Measurements from ENCODE around the gene BTNL2. TPM values are rescaled to one million over a fixed set of nuclear protein-coding genes. Genes with fewer than 3 reads are reported as not detected.
A peak's percentile ranks its signal among the peaks of the same experiment; 100 is the strongest.

Gene BTNL2
- total and polyA plus RNA-seq, 4 experiments from 2014 or later, result not detected

GRCh38 chr6:32413427-32414047 lies 6.6 kb upstream of the BTNL2 start:
- no peak overlapping the region for H3K27ac ChIP-seq (ENCODE audit: low read depth, low read length)
- peaks cover 3% of the 10 kb centered on the region for H3K4me1 ChIP-seq (ENCODE audit: insufficient read depth, low read length)
- intact Hi-C loops (cut with micrococcal nuclease), result loop anchor here (1.0 to 10.0 kb wide), 8 partner anchors 19 to 455 kb away; no protein-coding TSS in a partner anchor
- H3K36me3 ChIP-seq (ENCODE audit: insufficient read depth, low read length), result no peaks in the 10 kb centered on the region
- peak; percentile 79 to 82 (median 80) for DNase-seq
- Mint-ChIP-seq H3K9me3 (no peaks in the 10 kb centered on the region), H3K27me3 (peaks cover 26 to 39% of the 10 kb centered on the region in 2 donors), H3K4me3 (no peak overlapping the region), H3K36me3 (no peaks in the 10 kb centered on the region), H3K27ac (peak overlapping the region in 1 of 7 donors; percentile 43), H3K4me1 (peaks cover 5 to 12% (median 8%) of the 10 kb centered on the region in 4 donors)
- no peak overlapping the region for H3K4me3 ChIP-seq (ENCODE audit: low read length in 2 of 2)
- peaks cover 16% of the 10 kb centered on the region for H3K27me3 ChIP-seq (ENCODE audit: insufficient read depth, low read length)
- CTCF ChIA-PET (ENCODE audit: partially characterized antibody), result interaction anchor here (0.7 to 7.8 kb wide), 43 partner anchors 10 to 541 kb away, joined by 3 to 109 read pairs (median 5); partner anchors contain the start of genes HLA-DQA2, HLA-DRA and TAP2
- POLR2A ChIA-PET (ENCODE audit: partially characterized antibody), result no interaction called here
- H3K9me3 ChIP-seq (ENCODE audit: control insufficient read depth in 1 of 2, low read length in 2 of 2), result no peaks in the 10 kb centered on the region

DNA sequence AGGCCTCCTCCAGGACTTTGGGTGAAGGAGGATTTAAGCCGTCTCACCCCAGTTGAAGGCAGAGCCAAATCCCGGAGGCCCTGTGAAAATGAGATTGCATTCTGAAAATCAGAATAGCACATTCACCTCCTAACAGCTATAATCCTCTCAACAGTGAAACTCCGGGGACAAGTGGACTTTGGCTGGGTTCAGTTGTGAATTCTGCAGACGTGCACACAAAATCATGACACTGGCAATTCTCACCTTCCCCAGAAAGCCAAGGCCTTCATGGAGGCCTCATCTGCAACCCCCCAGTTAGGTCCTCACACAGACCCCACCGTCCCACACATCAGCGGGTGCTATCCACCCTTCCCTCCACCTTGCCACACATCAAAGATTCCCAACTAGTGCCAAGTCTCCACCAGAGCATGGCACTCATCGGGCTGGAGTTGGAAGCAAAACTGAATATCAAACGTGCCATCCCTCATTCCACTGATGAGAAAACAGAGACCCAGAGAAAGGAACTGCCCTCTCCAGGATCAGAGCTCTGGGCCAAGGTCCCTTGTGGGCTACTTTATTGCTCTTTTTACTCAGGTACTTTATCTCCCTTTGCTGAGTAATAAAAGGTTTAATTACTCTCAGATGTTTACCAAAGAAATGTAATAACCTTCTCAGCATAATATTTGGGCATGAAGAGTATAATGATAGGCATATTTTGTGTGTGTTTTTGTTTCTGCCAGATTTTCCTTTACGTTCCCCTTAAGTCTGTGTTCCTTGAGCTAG lies 4.8 kb upstream of the BTNL2 start:
- peak overlapping the region in 1 of 7 donors; percentile 58 for H3K27ac Mint-ChIP-seq
- no peak for DNase-seq
- no peaks in the 10 kb centered on the region for H3K36me3 Mint-ChIP-seq
- H3K36me3 ChIP-seq (ENCODE audit: insufficient read depth, low read length), result no peaks in the 10 kb centered on the region
- H3K4me3 Mint-ChIP-seq, result no peak overlapping the region
- no peaks in the 10 kb centered on the region for H3K9me3 Mint-ChIP-seq
- POLR2A ChIA-PET (ENCODE audit: partially characterized antibody), result no interaction called here
- peaks cover 20% of the 10 kb centered on the region for H3K27me3 ChIP-seq (ENCODE audit: insufficient read depth, low read length)
- no peak overlapping the region for H3K4me3 ChIP-seq (ENCODE audit: low read length in 2 of 2)
- H3K4me1 ChIP-seq (ENCODE audit: insufficient read depth, low read length), result peaks cover 3% of the 10 kb centered on the region
- no peaks in the 10 kb centered on the region for H3K9me3 ChIP-seq (ENCODE audit: control insufficient read depth in 1 of 2, low read length in 2 of 2)
- intact Hi-C loops (cut with micrococcal nuclease), result loop anchor here (2.0 to 10.0 kb wide), 3 partner anchors 21 to 457 kb away; no protein-coding TSS in a partner anchor
- H3K27ac ChIP-seq (ENCODE audit: low read depth, low read length), result no peak overlapping the region
- peaks cover 5 to 12% (median 8%) of the 10 kb centered on the region in 4 donors for H3K4me1 Mint-ChIP-seq
- CTCF ChIA-PET (ENCODE audit: partially characterized antibody), result interaction anchor here (1.6 to 7.8 kb wide), 5 partner anchors 9 to 384 kb away, joined by 4 to 109 read pairs (median 41); no protein-coding TSS in a partner anchor
- H3K27me3 Mint-ChIP-seq, result peaks cover 28 to 51% of the 10 kb centered on the region in 2 donors

DNA sequence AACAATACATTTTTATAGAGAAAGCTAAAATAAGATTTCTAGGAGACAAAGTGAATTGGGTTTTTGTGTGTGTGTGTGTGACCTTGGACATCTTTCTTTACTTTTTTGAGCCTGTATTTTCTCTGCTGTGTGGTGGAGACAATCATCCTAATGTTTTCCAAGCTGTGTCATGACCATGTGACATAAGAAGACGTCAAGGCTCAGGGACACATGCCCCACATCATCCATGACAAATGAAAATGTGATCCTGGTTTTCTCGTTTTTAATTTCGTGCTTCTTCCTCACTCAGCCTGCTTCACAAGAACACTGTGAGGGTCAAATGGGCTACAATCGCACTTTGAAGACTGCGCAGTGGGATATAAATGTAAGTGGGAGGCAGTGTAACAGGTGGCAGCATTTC lies 3.9 kb upstream of the BTNL2 start:
- no peak for DNase-seq
- Mint-ChIP-seq H3K27ac (no peak overlapping the region), H3K9me3 (no peaks in the 10 kb centered on the region), H3K4me3 (no peak overlapping the region), H3K36me3 (no peaks in the 10 kb centered on the region), H3K4me1 (peaks cover 5 to 12% (median 8%) of the 10 kb centered on the region in 4 donors), H3K27me3 (peaks cover 30 to 51% of the 10 kb centered on the region in 2 donors)
- CTCF ChIA-PET (ENCODE audit: partially characterized antibody), result interaction anchor here (0.7 to 7.8 kb wide), 5 partner anchors 9 to 380 kb away, joined by 3 to 109 read pairs (median 5); no protein-coding TSS in a partner anchor
- Histone ChIP-seq H3K4me3 (ENCODE audit: low read length in 2 of 2) (no peak overlapping the region), H3K36me3 (ENCODE audit: insufficient read depth, low read length) (no peaks in the 10 kb centered on the region), H3K4me1 (ENCODE audit: insufficient read depth, low read length) (peaks cover 3% of the 10 kb centered on the region), H3K9me3 (ENCODE audit: control insufficient read depth in 1 of 2, low read length in 2 of 2) (no peaks in the 10 kb centered on the region), H3K27me3 (ENCODE audit: insufficient read depth, low read length) (peaks cover 13% of the 10 kb centered on the region), H3K27ac (ENCODE audit: low read depth, low read length) (no peak overlapping the region)
- POLR2A ChIA-PET (ENCODE audit: partially characterized antibody), result no interaction called here
- intact Hi-C loops (cut with micrococcal nuclease), result loop anchor here (10.0 kb wide), 1 partner anchor 214 kb away; no protein-coding TSS in a partner anchor

DNA sequence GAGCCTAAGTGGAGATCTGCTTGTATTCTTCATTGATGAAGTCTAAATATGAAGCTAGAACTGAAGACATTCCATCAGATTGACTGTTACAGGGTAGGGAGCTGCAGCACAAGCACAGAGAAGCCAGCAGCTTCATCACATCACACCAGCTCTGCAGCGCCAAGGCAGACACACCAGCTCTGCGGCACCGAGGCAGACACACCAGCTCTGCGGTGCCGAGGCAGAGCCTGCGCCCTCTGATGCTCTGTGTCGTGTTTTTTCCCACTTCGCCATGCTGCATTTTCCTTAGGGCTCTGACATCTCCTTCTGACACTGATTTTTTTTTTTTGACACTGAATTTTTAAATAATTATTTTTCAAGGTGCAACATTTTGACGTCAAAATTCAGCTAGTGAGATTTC lies 784 bp downstream of the BTNL2 start:
- CTCF ChIA-PET (ENCODE audit: partially characterized antibody), result no interaction called here
- no peaks in the 10 kb centered on the region for H3K4me1 ChIP-seq (ENCODE audit: insufficient read depth, low read length)
- no peak overlapping the region for H3K4me3 Mint-ChIP-seq
- intact Hi-C loops (cut with micrococcal nuclease), result no loop called here
- DNase-seq, result no peak
- H3K36me3 Mint-ChIP-seq, result no peaks in the 10 kb centered on the region
- peaks cover 12% of the 10 kb centered on the region for H3K27me3 ChIP-seq (ENCODE audit: insufficient read depth, low read length)
- no peaks in the 10 kb centered on the region for H3K36me3 ChIP-seq (ENCODE audit: insufficient read depth, low read length)
- H3K9me3 Mint-ChIP-seq, result peaks cover 0 to 3% (median 0%) of the 10 kb centered on the region in 8 donors
- POLR2A ChIA-PET (ENCODE audit: partially characterized antibody), result no interaction called here
- no peak overlapping the region for H3K4me3 ChIP-seq (ENCODE audit: low read length in 2 of 2)
- no peaks in the 10 kb centered on the region for H3K9me3 ChIP-seq (ENCODE audit: control insufficient read depth in 1 of 2, low read length in 2 of 2)
- no peak overlapping the region for H3K27ac ChIP-seq (ENCODE audit: low read depth, low read length)
- no peaks in the 10 kb centered on the region for H3K4me1 Mint-ChIP-seq
- H3K27me3 Mint-ChIP-seq, result peaks cover 34 to 45% of the 10 kb centered on the region in 2 donors
- no peak overlapping the region for H3K27ac Mint-ChIP-seq

DNA sequence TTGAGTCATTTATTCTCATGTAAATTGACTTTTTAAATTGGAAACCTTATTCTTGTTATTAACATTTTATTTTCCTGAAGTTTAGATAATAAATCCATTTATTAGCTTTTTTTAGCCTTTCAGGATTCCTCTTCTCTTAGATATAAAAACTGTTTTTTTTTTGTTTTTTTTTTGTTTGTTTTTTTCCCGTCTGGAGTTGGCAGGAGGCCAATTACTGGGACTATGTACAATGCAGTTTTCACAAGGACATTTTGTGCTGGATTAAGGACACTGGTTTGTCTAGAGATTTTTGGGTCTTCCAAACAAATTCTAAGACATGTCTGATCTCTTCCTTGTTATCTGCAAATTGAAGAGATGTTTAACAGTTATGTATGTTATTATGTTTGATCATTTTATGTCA lies 1.3 kb downstream of the BTNL2 start:
- no peak for DNase-seq
- Mint-ChIP-seq H3K4me1 (no peaks in the 10 kb centered on the region), H3K4me3 (no peak overlapping the region), H3K36me3 (no peaks in the 10 kb centered on the region), H3K9me3 (peaks cover 0 to 4% (median 0%) of the 10 kb centered on the region in 8 donors), H3K27me3 (peaks cover 30 to 45% of the 10 kb centered on the region in 2 donors), H3K27ac (no peak overlapping the region)
- intact Hi-C loops (cut with micrococcal nuclease), result no loop called here
- no peaks in the 10 kb centered on the region for H3K9me3 ChIP-seq (ENCODE audit: control insufficient read depth in 1 of 2, low read length in 2 of 2)
- H3K4me3 ChIP-seq (ENCODE audit: low read length in 2 of 2), result no peak overlapping the region
- no peaks in the 10 kb centered on the region for H3K4me1 ChIP-seq (ENCODE audit: insufficient read depth, low read length)
- POLR2A ChIA-PET (ENCODE audit: partially characterized antibody), result no interaction called here
- CTCF ChIA-PET (ENCODE audit: partially characterized antibody), result interaction anchor here (0.9 to 5.4 kb wide), 3 partner anchors 8 to 381 kb away, joined by 3 to 41 read pairs (median 8); no protein-coding TSS in a partner anchor
- H3K27ac ChIP-seq (ENCODE audit: low read depth, low read length), result no peak overlapping the region
- H3K36me3 ChIP-seq (ENCODE audit: insufficient read depth, low read length), result no peaks in the 10 kb centered on the region
- peaks cover 12% of the 10 kb centered on the region for H3K27me3 ChIP-seq (ENCODE audit: insufficient read depth, low read length)

GRCh38 chr6:32402812-32403211 lies 4.2 kb downstream of the BTNL2 start:
- no peak for DNase-seq
- CTCF ChIA-PET (ENCODE audit: partially characterized antibody), result interaction anchor here (5.4 kb wide), 1 partner anchor 11 kb away, joined by 41 read pairs; no protein-coding TSS in a partner anchor
- Histone ChIP-seq H3K27me3 (ENCODE audit: insufficient read depth, low read length) (peaks cover 11% of the 10 kb centered on the region), H3K9me3 (ENCODE audit: control insufficient read depth in 1 of 2, low read length in 2 of 2) (no peaks in the 10 kb centered on the region), H3K4me3 (ENCODE audit: low read length in 2 of 2) (no peak overlapping the region), H3K4me1 (ENCODE audit: insufficient read depth, low read length) (no peaks in the 10 kb centered on the region), H3K27ac (ENCODE audit: low read depth, low read length) (no peak overlapping the region), H3K36me3 (ENCODE audit: insufficient read depth, low read length) (no peaks in the 10 kb centered on the region)
- POLR2A ChIA-PET (ENCODE audit: partially characterized antibody), result no interaction called here
- Mint-ChIP-seq H3K9me3 (peaks cover 0 to 4% (median 0%) of the 10 kb centered on the region in 8 donors), H3K27me3 (peaks cover 34 to 43% of the 10 kb centered on the region in 2 donors), H3K4me1 (no peaks in the 10 kb centered on the region), H3K27ac (no peak overlapping the region), H3K36me3 (no peaks in the 10 kb centered on the region), H3K4me3 (no peak overlapping the region)
- intact Hi-C loops (cut with micrococcal nuclease), result no loop called here
